ENCODE results near the gene ZNF430.
"Not testable (repeated sequence)": the region's sequence is repeated elsewhere in the genome, so short reads cannot be mapped to it uniquely, and the experiment has no call there.

ZNF430 gene

DNA sequence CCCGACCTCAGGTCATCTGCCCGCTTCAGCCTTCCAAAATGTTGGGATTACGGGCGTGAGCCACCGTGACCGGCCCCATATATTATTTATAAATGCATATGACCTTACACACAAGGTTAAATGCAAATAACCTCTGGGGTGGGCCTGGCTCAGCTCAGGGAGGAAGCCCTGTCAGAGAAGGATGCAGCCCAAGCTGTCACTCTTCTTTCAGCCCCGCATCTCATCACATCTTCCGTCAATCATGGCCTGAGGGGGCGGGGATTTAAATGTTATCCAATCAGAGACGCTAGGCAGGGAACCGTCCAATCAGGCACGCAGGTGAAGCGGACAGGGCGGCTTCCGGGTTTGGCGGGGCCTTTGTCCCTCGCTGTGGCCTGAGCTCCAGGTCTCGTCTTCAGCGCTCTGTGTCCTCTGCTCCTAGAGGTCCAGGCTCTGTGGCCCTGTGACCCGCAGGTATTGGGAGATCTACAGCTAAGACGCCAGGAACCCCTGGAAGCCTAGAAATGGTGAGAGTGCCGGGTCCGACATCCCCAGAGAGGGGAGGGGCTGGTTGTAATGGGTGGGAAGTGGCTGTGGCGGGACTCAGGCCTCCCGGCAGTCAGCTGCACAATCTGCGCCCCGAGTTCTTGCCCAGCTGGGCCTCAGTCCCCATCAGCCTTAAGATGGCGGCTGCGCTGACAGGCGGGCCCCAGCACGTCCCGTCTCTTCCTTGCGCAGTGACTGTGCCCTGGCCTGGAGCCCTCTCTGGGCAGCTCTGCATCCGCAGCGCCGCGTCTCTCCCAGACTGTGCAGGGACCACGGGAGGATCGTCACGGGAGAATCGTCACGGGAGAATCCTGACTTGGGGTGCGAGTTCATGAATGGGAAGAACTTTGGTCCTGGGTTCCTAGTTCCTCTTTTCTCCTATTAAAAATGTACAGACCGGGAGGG lies at the start of gene ZNF430:
Gene ZNF430, plus strand, starts transcription at position 360 of the 930 bp plus-strand sequence. Its CDS starts 144 bp downstream, at position 504.
- peak; percentile 89 for DNase-seq

DNA sequence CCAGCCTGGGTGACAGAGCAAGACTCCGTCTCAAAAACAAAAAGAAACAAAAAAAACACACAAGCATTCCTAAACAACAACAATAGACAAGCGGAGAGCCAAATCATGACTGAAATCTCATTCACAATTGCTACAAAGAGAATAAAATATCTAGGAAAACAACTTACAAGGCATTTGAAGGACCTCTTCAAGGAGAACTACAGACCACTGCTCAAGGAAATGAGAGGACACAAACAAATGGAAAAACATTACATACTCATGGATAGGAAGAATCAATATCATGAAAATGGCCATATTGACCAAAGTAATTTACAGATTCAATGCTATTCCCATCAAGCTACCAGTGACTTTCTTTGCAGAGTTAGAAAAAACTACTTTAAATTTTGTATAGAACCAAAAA lies 27.7 kb upstream of the ZNF430 start:
- not testable (repeated sequence) for DNase-seq

DNA sequence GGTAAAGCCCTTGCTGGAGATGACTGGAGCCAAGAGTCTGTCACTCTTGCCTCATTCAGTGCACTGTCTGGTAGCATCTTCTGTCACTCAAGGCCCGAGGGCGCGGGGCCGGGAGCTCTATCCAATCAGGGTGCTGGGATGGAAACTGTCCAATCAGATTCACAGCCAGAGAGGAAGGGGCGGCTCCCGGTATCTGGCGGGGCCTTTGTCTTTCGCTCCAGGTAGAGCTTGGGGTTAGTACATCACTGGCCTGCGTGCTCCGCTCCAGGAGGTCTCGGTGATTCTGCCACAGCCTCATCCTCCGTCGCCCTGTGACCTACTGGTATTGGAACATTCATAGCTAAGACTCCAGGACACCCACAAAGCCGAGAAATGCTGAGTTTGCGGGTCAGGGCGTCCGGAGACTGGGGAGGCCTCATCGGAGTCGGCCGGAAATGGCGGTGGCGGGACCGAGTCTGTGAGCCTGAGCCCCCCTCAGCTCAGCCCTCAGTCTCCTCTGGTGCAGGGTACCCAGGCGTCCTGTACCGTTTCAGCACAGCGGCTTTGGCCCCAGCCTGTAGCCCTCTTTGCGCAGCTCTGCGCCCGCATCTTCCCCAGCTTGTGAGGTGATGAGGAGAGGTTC lies 20.6 kb upstream of the ZNF430 start:
- DNase-seq, result peak; percentile 84

DNA sequence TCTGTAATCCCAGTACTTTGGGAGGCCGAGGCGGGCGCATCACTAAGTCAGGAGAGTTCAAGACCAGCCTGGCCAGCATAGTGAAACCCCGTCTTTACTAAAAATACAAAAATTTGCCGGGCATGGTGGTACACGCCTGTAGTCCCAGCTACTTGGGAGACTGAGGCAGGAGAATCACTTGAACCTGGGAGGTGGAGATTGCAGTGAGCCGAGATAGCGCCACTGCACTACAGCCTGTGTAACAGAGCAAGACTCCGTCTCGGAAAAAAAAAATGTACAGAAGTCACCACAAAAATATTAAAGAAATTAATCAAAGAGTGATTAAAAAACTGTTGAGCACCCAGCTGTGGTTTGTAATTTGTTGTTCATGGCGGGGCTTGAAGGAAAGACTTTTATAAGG lies 781 bp downstream of the ZNF430 start:
- not testable (repeated sequence) for DNase-seq

DNA sequence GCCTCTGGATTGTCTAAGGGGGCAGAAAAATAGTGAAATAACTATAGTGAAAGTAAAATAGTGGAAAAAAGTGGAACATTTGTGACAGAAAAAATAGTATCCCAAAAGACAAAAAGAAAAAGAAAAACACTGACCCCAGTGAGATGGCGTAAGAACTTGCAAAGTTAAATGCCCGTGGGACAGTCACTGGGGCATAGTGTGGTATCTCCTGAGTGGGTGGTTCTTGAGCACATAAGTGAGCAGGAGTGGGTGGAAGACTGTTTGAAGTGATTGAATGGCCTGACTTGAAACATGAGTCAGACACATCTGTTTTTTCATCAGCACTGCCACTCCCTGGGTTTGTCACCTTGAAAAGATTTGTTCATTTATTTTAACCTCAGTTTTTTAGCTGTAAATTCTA lies 2.5 kb downstream of the ZNF430 start:
- DNase-seq, result no peak

DNA sequence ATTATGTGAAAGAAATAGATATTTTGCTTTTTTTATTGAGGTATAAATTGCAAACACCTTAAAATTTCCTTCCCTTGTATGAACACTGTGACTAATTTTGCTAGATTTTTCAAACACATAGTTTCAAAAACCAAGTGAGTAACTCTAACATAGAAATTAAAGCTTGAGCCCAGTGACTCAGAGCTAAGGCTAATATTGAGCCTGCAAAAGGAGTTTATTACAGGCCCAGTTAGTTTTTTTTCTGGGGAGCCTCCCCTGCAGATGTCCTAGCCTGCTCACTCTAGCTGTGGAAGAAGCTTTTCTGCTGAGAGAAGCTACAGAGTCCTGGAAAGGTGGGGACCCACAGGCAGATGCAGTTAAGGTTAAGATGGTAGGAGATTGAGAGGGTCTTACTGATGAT lies 3.4 kb downstream of the ZNF430 start:
- no peak for DNase-seq

DNA sequence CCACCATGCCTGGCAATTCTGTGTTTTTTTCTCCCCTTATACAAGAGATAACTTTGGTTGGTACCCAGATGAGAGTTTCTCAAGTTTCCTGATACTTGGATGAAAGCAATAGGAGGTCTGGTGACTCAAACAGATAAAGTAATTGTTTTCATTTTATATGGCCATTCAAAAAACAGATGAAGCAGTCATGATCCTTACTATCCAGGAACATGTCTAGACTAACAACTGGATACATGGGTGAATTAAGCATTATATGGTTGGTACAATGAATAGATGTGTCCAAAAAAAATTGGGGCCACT lies 8.5 kb downstream of the ZNF430 start:
- no peak for DNase-seq

DNA sequence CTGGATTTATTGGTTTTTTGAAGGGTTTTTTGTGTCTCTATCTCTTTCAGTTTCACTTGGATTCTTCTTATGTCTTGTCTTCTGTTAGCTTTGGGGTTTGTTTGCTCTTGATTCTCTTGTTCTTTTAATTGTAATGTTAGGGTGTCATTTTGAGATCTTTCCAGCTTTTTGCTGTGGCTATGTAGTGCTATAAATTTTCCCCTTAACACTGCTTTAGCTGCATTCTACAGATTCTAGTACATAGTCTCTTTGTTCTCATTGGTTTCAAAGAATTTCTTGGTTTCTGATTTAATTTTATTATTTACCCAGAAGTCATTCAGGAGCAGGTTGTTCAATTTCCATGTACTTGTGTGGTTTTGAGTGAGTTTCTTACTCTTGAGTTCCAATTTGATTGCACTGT lies 24.6 kb downstream of the ZNF430 start:
- no peak for DNase-seq

DNA sequence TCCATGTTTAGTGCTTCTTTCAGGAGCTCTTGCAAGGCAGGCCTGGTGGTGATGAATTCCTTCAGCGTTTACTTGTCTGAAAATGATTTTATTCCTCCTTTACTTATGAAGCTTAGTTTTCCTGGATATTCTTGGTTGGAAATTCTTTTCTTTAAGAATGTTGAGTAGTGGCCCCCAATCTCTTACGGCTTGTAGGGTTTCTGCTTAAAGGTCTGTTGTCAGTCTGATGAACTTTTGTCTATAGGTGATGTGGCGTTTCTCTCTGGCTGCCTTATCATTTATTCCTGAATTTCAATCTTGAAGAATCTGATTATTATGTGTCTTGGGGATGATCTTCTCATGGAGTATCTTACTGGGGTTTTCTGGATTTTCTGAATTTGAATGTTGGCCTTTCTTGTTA lies 26.0 kb downstream of the ZNF430 start:
- DNase-seq, result no peak

DNA sequence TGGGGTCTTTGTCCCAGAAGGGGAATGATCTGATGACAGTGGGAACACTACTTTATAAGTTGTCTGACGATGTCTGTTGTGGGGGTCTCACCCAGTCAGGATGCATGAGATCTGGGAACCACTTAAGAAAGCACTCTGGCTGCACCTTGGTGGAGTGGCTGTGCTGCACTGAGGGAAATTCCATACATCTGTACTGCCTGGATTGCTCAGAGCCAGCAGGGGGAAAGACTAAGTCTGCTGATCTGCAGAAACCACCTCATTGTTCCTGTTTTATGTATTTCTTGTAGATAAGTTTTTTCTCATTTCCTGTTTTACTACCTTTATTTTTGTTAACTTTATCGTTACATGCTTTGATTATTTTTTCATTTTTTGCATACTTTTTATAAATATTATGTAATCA lies 27.3 kb downstream of the ZNF430 start:
- DNase-seq, result no peak

DNA sequence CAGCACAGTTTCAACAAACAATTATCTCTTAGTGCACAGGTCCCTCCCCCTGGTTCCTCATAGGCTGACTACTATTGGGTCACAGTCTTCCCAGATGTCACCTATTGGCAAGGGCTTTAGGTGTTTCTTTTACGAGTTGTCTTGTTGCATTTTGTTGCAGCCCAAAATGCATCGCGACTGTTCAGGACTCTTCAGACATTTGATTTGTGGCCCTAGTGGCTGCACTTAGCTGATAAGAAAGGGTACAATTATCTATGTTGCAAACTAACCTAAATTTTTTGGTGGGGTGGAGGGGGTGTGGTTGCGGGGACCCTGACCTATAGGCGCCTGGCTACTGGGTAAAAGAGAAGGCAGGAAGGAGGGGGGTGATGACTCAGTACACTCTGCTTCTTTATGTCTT lies 32.4 kb downstream of the ZNF430 start:
- DNase-seq, result no peak

DNA sequence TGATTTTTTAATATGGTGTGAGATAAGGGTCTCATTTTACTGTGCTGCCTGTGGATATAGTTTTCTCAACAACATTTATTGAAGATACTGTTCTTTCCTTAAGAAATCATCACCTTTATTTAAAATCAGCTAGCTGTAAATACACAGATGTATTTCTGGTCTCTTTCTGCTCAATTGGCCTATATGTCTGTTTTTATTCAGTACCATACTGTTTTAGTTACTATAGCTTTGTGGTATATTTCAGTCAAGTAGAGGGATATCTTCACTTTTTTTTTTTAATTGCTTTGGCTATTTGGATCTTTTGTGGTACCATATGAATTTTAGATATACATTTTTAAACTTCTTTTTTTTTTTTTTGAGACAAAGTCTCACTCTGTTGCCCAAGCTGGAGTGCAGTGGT lies 44.9 kb downstream of the ZNF430 start:
- no peak for DNase-seq

DNA sequence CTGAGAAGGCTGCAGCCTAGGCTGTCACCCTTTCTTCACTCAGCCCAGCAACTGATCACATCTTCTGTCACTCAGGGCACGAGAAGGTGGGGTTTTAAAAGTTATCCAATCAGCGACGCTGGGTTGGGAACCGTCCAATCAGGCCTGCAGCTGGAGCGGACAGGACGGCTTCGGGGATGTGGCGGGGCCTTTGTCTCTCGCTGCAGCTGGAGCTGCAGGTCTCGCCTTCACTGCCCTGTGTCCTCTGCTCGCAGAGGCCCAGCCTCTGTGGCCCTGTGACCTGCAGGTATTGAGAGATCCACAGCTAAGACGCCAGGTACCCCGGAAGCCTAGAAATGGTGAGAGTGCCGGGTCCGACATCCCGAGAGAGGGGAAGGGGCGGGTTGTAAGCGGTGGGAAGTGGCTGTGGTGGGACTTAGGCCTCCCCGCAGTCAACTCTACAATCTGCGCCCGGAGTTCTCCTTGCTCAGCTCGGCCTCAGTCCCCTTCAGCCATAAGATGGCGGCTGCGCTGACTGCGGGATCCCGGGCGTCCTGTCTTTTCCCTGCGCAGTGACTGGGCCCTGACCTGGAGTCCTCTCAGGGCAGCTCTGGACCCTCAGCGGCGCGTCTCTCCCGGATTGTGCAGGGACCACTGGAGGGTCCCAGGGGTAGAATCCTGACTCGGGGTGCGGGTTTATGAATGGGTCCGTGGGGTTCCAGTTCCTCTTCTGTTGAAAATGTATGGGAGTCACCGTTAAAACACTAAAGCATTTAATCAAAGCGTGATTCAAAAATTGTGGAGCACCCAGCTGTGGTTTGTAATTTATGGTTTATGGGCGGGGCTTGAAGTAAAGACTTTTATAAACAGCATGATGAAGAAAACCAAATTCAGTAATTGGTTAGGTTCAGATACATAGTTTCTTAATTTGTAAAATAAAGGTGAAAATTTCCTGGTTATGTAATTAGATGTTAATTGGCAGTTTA lies 61.8 kb downstream of the ZNF430 start, which contains the start of gene ZNF714:
Gene ZNF714, plus strand, starts transcription at position 193 of the 965 bp plus-strand sequence. CDS start 16,066 bp downstream, outside the sequence.
- peak; percentile 79 for DNase-seq

DNA sequence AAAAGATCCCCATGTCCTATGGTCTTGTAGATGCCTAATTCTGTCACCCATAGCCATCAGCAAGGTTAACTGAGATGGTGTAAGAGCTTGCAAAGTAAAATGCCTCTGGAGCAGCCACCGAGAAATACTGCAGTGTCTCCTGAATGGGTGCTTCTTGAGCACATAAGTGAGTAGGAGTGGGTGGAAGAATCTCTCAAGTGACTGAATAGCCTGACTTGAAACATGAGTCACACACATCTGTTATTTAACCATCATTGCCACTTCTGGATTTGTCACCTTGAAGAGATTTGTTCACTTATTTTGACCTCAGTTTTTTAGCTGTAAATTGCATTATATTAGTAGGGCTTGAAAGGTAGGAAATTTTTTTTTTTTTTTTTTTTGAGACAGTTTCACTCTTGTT lies 63.9 kb downstream of the ZNF430 start:
- no peak for DNase-seq

DNA sequence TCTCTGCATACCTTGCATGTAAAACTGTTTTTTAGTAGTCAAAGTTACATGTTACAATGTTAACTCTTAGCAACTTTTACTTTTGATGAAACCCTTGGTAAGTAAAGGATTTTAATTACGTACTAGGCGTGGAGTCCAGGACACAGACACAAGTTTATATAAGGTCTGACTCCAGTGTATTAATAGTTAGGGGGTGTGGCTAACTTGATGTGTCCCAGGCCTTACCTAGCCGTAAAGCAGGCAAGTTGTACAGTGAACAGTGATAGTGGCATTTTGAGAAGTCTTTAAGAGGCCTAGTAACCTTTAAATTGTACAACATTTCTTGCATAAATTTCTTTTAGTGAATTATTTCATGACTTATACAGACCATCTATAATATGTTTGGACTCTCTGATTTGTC lies 67.4 kb downstream of the ZNF430 start:
- no peak for DNase-seq

DNA sequence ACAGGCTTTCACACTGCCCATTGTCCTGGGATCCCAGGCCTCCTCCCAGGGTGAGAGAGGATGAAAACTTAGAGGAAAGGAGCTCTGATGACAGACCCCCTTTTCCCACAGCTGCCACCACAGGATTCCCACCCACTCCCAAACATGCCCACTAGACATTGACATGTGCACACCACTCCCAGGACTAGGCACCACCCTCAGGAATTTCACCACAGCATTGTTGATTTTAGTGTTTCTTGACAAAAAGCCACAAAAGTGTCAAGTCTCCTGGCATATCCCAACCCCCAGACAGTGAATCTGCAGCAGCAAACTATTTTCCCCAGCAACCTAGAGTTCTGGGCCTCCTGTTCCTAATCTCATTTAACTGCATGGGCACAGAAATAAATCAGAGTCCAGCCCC lies 71.7 kb downstream of the ZNF430 start:
- DNase-seq, result no peak

DNA sequence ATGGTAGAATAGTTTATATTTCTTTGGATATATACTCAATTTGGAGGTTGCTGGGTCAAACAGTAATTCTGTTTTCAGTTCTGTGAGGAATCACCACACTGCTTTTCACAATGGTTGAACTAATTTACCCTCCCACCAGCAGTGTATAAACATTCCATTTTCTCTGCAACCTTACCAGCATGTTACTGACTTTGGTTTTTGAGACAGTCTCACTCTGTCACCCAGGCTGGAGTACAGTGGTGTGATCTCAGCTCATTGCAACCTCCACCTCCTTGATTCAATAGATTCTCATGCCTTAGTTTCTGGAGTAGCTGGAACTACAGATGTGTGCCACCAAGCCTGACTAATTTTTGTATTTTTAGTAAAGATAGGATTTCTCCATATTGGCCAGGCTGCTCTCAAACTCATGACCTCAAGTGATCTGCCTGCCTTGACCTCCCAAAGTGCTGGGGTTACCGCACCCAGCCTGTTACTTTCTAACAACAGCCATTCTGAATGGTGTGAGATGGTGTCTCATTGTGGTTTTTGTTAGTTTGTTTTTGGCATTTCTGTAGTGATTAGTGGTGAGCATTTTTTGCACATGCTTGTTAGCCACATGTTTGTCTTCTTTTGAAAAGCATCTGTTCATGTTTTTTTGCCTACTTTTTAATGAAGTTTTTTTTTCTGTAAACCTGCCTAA lies 74.0 kb downstream of the ZNF430 start:
- DNase-seq, result no peak

DNA sequence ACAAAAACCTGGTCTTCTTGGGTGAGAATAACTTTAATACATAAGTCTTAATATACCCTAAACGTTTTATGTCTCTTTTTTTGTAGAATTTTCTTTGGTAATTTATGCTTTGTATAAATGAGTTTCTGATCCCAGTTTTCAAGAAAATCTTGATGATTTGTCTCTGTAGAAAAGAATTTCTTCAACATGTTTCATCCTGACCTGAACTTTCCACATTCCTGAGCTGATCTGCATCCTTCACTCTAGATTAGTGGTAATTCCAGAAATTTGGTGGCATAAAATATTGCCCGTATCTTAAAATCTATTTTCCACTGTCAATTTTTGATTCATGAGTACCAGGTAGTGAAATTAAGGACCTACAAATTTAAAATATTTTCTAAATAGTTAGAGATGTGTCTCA lies 77.8 kb downstream of the ZNF430 start:
- no peak for DNase-seq

DNA sequence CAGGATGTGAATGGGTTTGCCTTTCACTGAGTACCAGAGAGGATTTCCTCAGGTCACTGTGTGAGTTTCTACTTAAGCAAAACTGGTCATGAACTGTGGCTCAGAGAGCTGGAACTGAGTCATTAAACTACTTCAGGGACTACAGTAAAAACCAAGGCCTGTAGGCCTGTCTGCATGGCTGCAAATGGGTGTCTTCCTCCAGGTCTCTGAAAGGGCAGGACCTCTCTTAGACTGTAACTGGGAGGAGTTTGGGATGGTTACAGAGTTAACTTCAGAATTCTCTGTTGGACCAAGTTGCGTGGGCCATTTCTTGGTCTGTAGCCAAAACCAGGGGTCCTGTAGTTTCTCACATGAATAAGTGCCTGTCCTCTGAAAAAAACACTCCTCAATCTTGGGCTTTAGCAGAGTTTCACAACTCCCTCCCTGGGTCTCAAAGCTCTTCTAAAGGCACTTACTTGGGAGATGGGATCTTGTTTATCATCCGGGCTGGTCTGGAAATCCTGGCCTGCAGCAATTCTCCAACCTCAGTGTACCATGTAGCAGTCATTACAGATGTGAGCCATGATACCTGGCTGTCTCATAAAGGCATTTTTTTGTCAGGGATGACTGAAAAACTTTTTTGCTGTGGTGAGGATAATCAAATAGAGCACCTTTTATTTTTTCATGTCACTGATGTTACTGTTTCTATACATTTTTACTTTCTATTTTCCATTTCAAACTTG lies 81.2 kb downstream of the ZNF430 start:
- no peak for DNase-seq

DNA sequence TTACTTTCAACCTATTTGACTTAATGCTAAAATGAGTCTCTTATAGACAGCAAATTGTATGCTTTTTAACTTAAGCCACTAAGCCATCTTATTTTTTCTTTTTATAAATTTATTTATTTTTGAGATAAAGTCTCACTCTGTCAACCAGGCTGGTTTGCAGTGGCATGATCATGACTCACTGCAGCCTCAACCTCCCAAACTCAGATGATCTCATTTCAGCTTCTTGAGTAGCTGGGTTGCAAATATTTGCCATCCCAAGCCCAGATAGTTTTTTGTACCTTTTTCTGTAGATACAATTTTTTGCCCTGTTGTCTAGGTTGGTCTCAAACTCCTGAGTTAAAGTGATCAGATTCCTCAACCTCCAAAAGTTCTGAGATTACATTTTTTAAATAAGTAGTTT lies 88.7 kb downstream of the ZNF430 start:
- DNase-seq, result no peak

All from activated CD4-positive, CD25-positive, alpha-beta regulatory T cell treated with anti-CD3 and anti-CD28 coated beads, Interleukin-2, amount 50 U/mL, for 72 hours (primary cell).